Measurements from ENCODE around the gene PPP2R5B.

Gene PPP2R5B

GRCh38 chr11:64888729-64889511, 35.6 kb upstream of the PPP2R5B start:
- DNase-seq (ENCODE audit: low read depth in 2 of 2): no peak

GRCh38 chr11:64890522-64890939, 34.0 kb upstream of the PPP2R5B start:
- no peak for DNase-seq (ENCODE audit: low read depth in 2 of 2)

- DNase-seq (ENCODE audit: low read depth in 2 of 2): no peak
These were observed 33.2 kb upstream of the PPP2R5B start for GRCh38 chr11:64891215-64891848.

GRCh38 chr11:64891880-64892279, 32.6 kb upstream of the PPP2R5B start:
- no peak for DNase-seq (ENCODE audit: low read depth in 2 of 2)

GRCh38 chr11:64892411-64892831, 32.1 kb upstream of the PPP2R5B start:
- no peak for DNase-seq (ENCODE audit: low read depth in 2 of 2)

- no peak for DNase-seq (ENCODE audit: low read depth in 2 of 2)
These were observed 31.7 kb upstream of the PPP2R5B start for GRCh38 chr11:64892838-64893193.

- no peak for DNase-seq (ENCODE audit: low read depth in 2 of 2)
These were observed 31.1 kb upstream of the PPP2R5B start for GRCh38 chr11:64893194-64894069.

GRCh38 chr11:64894070-64894811, 30.2 kb upstream of the PPP2R5B start:
- DNase-seq (ENCODE audit: low read depth in 2 of 2): peak; percentile 91 to 96

GRCh38 chr11:64894812-64895452, 29.6 kb upstream of the PPP2R5B start:
- no peak for DNase-seq (ENCODE audit: low read depth in 2 of 2)

- DNase-seq (ENCODE audit: low read depth in 2 of 2): no peak
These were observed 28.0 kb upstream of the PPP2R5B start for GRCh38 chr11:64896448-64897022.

- DNase-seq (ENCODE audit: low read depth in 2 of 2): no peak
These were observed 27.0 kb upstream of the PPP2R5B start for GRCh38 chr11:64897381-64898075.

- DNase-seq (ENCODE audit: low read depth in 2 of 2): no peak
These were observed 26.4 kb upstream of the PPP2R5B start for GRCh38 chr11:64898076-64898445.

GRCh38 chr11:64898541-64898940, 25.9 kb upstream of the PPP2R5B start:
- DNase-seq (ENCODE audit: low read depth in 2 of 2): no peak

GRCh38 chr11:64900263-64900678, 24.2 kb upstream of the PPP2R5B start:
- DNase-seq (ENCODE audit: low read depth in 2 of 2): peak; percentile 45 to 50

- DNase-seq (ENCODE audit: low read depth in 2 of 2): no peak
These were observed 23.7 kb upstream of the PPP2R5B start for GRCh38 chr11:64900774-64901173.

- DNase-seq (ENCODE audit: low read depth in 2 of 2): no peak
These were observed 22.2 kb upstream of the PPP2R5B start for GRCh38 chr11:64902102-64902900.

- DNase-seq (ENCODE audit: low read depth in 2 of 2): no peak
These were observed 21.1 kb upstream of the PPP2R5B start for GRCh38 chr11:64903291-64903833.

- no peak for DNase-seq (ENCODE audit: low read depth in 2 of 2)
These were observed 18.8 kb upstream of the PPP2R5B start for GRCh38 chr11:64905516-64906313.

All from stimulated activated CD4-positive, alpha-beta T cell treated with anti-CD3 and anti-CD28 coated beads, Interleukin-1b, Interleukin-23, amount 100 ng/mL, for 4 hours (primary cell).